ENCODE measurements around the gene SMC3.
A peak's percentile ranks its signal among the peaks of the same experiment; 100 is the strongest.

SMC3 gene

GRCh38 chr10:110547139-110547761, 20.2 kb upstream of the SMC3 start:
- H3K4me3 ChIP-seq (ENCODE audit: low read depth in 1 of 2, low read length in 1 of 2) = no peak overlapping the region
- H3K36me3 ChIP-seq = no peaks in the 10 kb centered on the region
- H3K4me1 ChIP-seq (ENCODE audit: control insufficient read depth in 1 of 2, insufficient read depth in 1 of 2, low read depth in 1 of 2, low read length in 1 of 2) = no peaks in the 10 kb centered on the region
- peaks cover 26% of the 10 kb centered on the region for H3K27me3 ChIP-seq
- H3K9me3 ChIP-seq = no peaks in the 10 kb centered on the region
- peak; percentile 75 for TF ChIP-seq CTCF (IDR thresholded peaks at IDR 0.05)
- no peak overlapping the region for H3K27ac ChIP-seq

- Histone ChIP-seq H3K36me3 (no peaks in the 10 kb centered on the region), H3K4me3 (ENCODE audit: low read depth in 1 of 2, low read length in 1 of 2) (no peak overlapping the region), H3K27ac (no peak overlapping the region), H3K27me3 (peaks cover 26% of the 10 kb centered on the region), H3K9me3 (no peaks in the 10 kb centered on the region), H3K4me1 (ENCODE audit: control insufficient read depth in 1 of 2, insufficient read depth in 1 of 2, low read depth in 1 of 2, low read length in 1 of 2) (no peaks in the 10 kb centered on the region)
- TF ChIP-seq CTCF (IDR thresholded peaks at IDR 0.05) = no peak
These were observed 19.5 kb upstream of the SMC3 start for GRCh38 chr10:110548002-110548401.

- Histone ChIP-seq H3K27me3 (peaks cover 26% of the 10 kb centered on the region), H3K9me3 (no peaks in the 10 kb centered on the region)
These were observed 18.3 kb upstream of the SMC3 start for GRCh38 chr10:110549211-110549610.

GRCh38 chr10:110553905-110554304, 13.6 kb upstream of the SMC3 start:
- peaks cover 16 to 19% of the 10 kb centered on the region in 2 experiments for H3K4me1 ChIP-seq (ENCODE audit: control insufficient read depth in 1 of 2, insufficient read depth in 1 of 2, low read depth in 1 of 2, low read length in 1 of 2)
- TF ChIP-seq CTCF (IDR thresholded peaks at IDR 0.05) = no peak

More at GRCh38 chr10:110549211-110549610, 18.3 kb upstream of the SMC3 start:
- Histone ChIP-seq H3K36me3 (no peaks in the 10 kb centered on the region), H3K27ac (no peak overlapping the region), H3K4me1 (ENCODE audit: control insufficient read depth in 1 of 2, insufficient read depth in 1 of 2, low read depth in 1 of 2, low read length in 1 of 2) (no peaks in the 10 kb centered on the region), H3K4me3 (ENCODE audit: low read depth in 1 of 2, low read length in 1 of 2) (no peak overlapping the region)
- TF ChIP-seq CTCF (IDR thresholded peaks at IDR 0.05) = no peak

GRCh38 chr10:110556296-110556695, 11.2 kb upstream of the SMC3 start:
- Histone ChIP-seq H3K27ac (no peak overlapping the region), H3K4me1 (ENCODE audit: control insufficient read depth in 1 of 2, insufficient read depth in 1 of 2, low read depth in 1 of 2, low read length in 1 of 2) (peaks cover 16 to 22% of the 10 kb centered on the region in 2 experiments), H3K27me3 (peaks cover 10% of the 10 kb centered on the region), H3K4me3 (ENCODE audit: low read depth in 1 of 2, low read length in 1 of 2) (no peak overlapping the region), H3K9me3 (no peaks in the 10 kb centered on the region), H3K36me3 (no peaks in the 10 kb centered on the region)
- TF ChIP-seq CTCF (IDR thresholded peaks at IDR 0.05) = no peak

More at GRCh38 chr10:110553905-110554304, 13.6 kb upstream of the SMC3 start:
- Histone ChIP-seq H3K4me3 (ENCODE audit: low read depth in 1 of 2, low read length in 1 of 2) (no peak overlapping the region), H3K36me3 (no peaks in the 10 kb centered on the region), H3K9me3 (no peaks in the 10 kb centered on the region), H3K27me3 (peaks cover 24% of the 10 kb centered on the region), H3K27ac (no peak overlapping the region)
